ENCODE results near the gene GPR32. TPM values are rescaled to one million over a fixed set of nuclear protein-coding genes. Genes with fewer than 3 reads are reported as not detected.

GPR32 gene
- total and polyA plus RNA-seq, 10 of the 15 experiments (the other 5 are each of a cell fraction or from before 2014, with no cell fraction given) = not detected

GRCh38 chr19:50817941-50818858, 47.9 kb downstream of the GPR32 start (continued):
- peak; percentile 38; the same call in 1 of the 2 replicates for TF ChIP-seq RUNX3 (IDR thresholded peaks at IDR 0.05; ENCODE audit: low read length)
- TF ChIP-seq ZNF622 (IDR thresholded peaks at IDR 0.05) = no peak
- TF ChIP-seq HDAC2 (IDR thresholded peaks at IDR 0.05) = no peak
- peak; percentile 64 for TF ChIP-seq MXI1 (IDR thresholded peaks at IDR 0.05; ENCODE audit: low read depth, low read length)
- no peak for TF ChIP-seq RAD51 (IDR thresholded peaks at IDR 0.05)
- no peak for TF ChIP-seq SREBF1 (IDR thresholded peaks at IDR 0.05; ENCODE audit: low read length)
- no peak for TF ChIP-seq TCF3 (IDR thresholded peaks at IDR 0.05; ENCODE audit: borderline replicate concordance, insufficient read depth, low read depth, low read length)
- TF ChIP-seq SREBF2 (IDR thresholded peaks at IDR 0.05; ENCODE audit: low read length) = no peak
- TF ChIP-seq CHD4 (IDR thresholded peaks at IDR 0.05) = no peak
- no peak for TF ChIP-seq HCFC1 (IDR thresholded peaks at IDR 0.05; ENCODE audit: low read length)
- TF ChIP-seq MEF2A (IDR thresholded peaks at IDR 0.05; ENCODE audit: insufficient read depth, low read depth, low read length) = no peak
- TF ChIP-seq MLLT1 (IDR thresholded peaks at IDR 0.05) = no peak
- no peak for TF ChIP-seq NFYB (IDR thresholded peaks at IDR 0.05; ENCODE audit: insufficient read depth, low read depth, low read length)
- no peak for TF ChIP-seq TARDBP (IDR thresholded peaks at IDR 0.05; ENCODE audit: borderline replicate concordance)
- 0 out of 2 replicates have a peak, but pooled peaks have one; percentile 23 for TF ChIP-seq NKRF (conservative IDR thresholded peaks at IDR 0.05)
- TF ChIP-seq HDAC6 (IDR thresholded peaks at IDR 0.05; ENCODE audit: unreplicated experiment) = no peak
- TF ChIP-seq TCF12 (IDR thresholded peaks at IDR 0.05; ENCODE audit: low read depth, low read length) = no peak
- no peak for TF ChIP-seq ELK1 (IDR thresholded peaks at IDR 0.05; ENCODE audit: low read depth, low read length)
- TF ChIP-seq SMARCA5 (IDR thresholded peaks at IDR 0.05) = peak; percentile 94
- no peak for TF ChIP-seq CBX5 (IDR thresholded peaks at IDR 0.05; ENCODE audit: low read depth)
- TF ChIP-seq RBBP5 (conservative IDR thresholded peaks at IDR 0.05) = no peak
- TF ChIP-seq PKNOX1 (IDR thresholded peaks at IDR 0.05) = no peak
- peak; percentile 50 for TF ChIP-seq HDGF (IDR thresholded peaks at IDR 0.05)
- no peak for TF ChIP-seq ATF7 (IDR thresholded peaks at IDR 0.05; ENCODE audit: low read depth)
- no peak for TF ChIP-seq MEF2B (IDR thresholded peaks at IDR 0.05; ENCODE audit: partially characterized antibody, poor library complexity, severe bottlenecking)
- TF ChIP-seq MTA2 (IDR thresholded peaks at IDR 0.05; ENCODE audit: low read depth) = no peak
- no peak for TF ChIP-seq CREM (IDR thresholded peaks at IDR 0.05; ENCODE audit: low read depth)
- no peak for TF ChIP-seq EGR1 (IDR thresholded peaks at IDR 0.05; ENCODE audit: borderline replicate concordance in 1 of 2, low read depth in 2 of 2, low read length in 2 of 2)

Measured in GM12878 (cell line).